ENCODE results near the gene ADAMTS13. TPM values are rescaled to one million over a fixed set of nuclear protein-coding genes. Genes with fewer than 3 reads are reported as not detected.

ADAMTS13 gene
- total RNA-seq, 2 donors from 2014 or later: 2.6 to 5.4 TPM

- no peak for ATAC-seq
- Mint-ChIP-seq H3K36me3 (no peaks in the 10 kb centered on the region), H3K27ac (no peak overlapping the region), H3K9me3 (no peaks in the 10 kb centered on the region)
- DNase-seq (ENCODE audit: low spot score in 2 of 2): no peak
These were observed 33.8 kb downstream of the ADAMTS13 start for GRCh38 chr9:133455936-133456335.

GRCh38 chr9:133456409-133456808 is 34.2 kb downstream of the ADAMTS13 start:
- H3K27ac Mint-ChIP-seq: no peak overlapping the region
- no peak for ATAC-seq

GRCh38 chr9:133457233-133457632 is 35.1 kb downstream of the ADAMTS13 start:
- H3K9me3 Mint-ChIP-seq: no peaks in the 10 kb centered on the region

More at GRCh38 chr9:133456409-133456808, 34.2 kb downstream of the ADAMTS13 start:
- no peaks in the 10 kb centered on the region for H3K36me3 Mint-ChIP-seq
- no peak for DNase-seq (ENCODE audit: low spot score in 2 of 2)
- no peaks in the 10 kb centered on the region for H3K9me3 Mint-ChIP-seq

GRCh38 chr9:133457748-133458147 is 35.6 kb downstream of the ADAMTS13 start:
- Mint-ChIP-seq H3K27ac (no peak overlapping the region), H3K9me3 (no peaks in the 10 kb centered on the region), H3K36me3 (no peaks in the 10 kb centered on the region)
- DNase-seq (ENCODE audit: low spot score in 2 of 2) (no peak), ATAC-seq (no peak)

More at GRCh38 chr9:133457233-133457632, 35.1 kb downstream of the ADAMTS13 start:
- Mint-ChIP-seq H3K36me3 (no peaks in the 10 kb centered on the region), H3K27ac (no peak overlapping the region)
- ATAC-seq (no peak), DNase-seq (ENCODE audit: low spot score in 2 of 2) (no peak)

GRCh38 chr9:133458643-133459312 is 36.6 kb downstream of the ADAMTS13 start:
- no peaks in the 10 kb centered on the region for H3K36me3 Mint-ChIP-seq
- ATAC-seq (no peak), DNase-seq (ENCODE audit: low spot score in 2 of 2) (no peak)
- no peaks in the 10 kb centered on the region for H3K9me3 Mint-ChIP-seq
- H3K27ac Mint-ChIP-seq: no peak overlapping the region

GRCh38 chr9:133459476-133460404 is 37.6 kb downstream of the ADAMTS13 start, which contains the start of gene CACFD1:
Gene CACFD1 (plus strand): TSS chr9:133459978. CDS start chr9:133460067, 89 bp downstream.
- H3K36me3 Mint-ChIP-seq: no peaks in the 10 kb centered on the region
- H3K27ac Mint-ChIP-seq: peak within 1 kb of the TSS; percentile 44 to 85
- DNase-seq (ENCODE audit: low spot score in 2 of 2) (peak; percentile 88), ATAC-seq (peak; percentile 87 to 89)
- H3K9me3 Mint-ChIP-seq: no peaks in the 10 kb centered on the region

- Mint-ChIP-seq H3K9me3 (no peaks in the 10 kb centered on the region), H3K27ac (peak overlapping the region in 1 of 2 donors; percentile 85), H3K36me3 (no peaks in the 10 kb centered on the region)
- DNase-seq (ENCODE audit: low spot score in 2 of 2) (no peak), ATAC-seq (no peak)
These were observed 38.4 kb downstream of the ADAMTS13 start for GRCh38 chr9:133460405-133461175.

GRCh38 chr9:133461975-133462374 is 39.8 kb downstream of the ADAMTS13 start:
- Mint-ChIP-seq H3K27ac (peak overlapping the region in 1 of 2 donors; percentile 38), H3K36me3 (no peaks in the 10 kb centered on the region), H3K9me3 (no peaks in the 10 kb centered on the region)
- no peak for ATAC-seq
- DNase-seq (ENCODE audit: low spot score in 2 of 2): no peak

GRCh38 chr9:133463234-133463863 is 41.2 kb downstream of the ADAMTS13 start:
- ATAC-seq (no peak), DNase-seq (ENCODE audit: low spot score in 2 of 2) (no peak)
- Mint-ChIP-seq H3K9me3 (no peaks in the 10 kb centered on the region), H3K36me3 (no peaks in the 10 kb centered on the region), H3K27ac (no peak overlapping the region)

- no peaks in the 10 kb centered on the region for H3K36me3 Mint-ChIP-seq
- no peaks in the 10 kb centered on the region for H3K9me3 Mint-ChIP-seq
- DNase-seq (ENCODE audit: low spot score in 2 of 2) (no peak), ATAC-seq (no peak)
- H3K27ac Mint-ChIP-seq: no peak overlapping the region
These were observed 41.9 kb downstream of the ADAMTS13 start for GRCh38 chr9:133463864-133464615.

- Mint-ChIP-seq H3K27ac (no peak overlapping the region), H3K36me3 (no peaks in the 10 kb centered on the region), H3K9me3 (no peaks in the 10 kb centered on the region)
- ATAC-seq (no peak), DNase-seq (ENCODE audit: low spot score in 2 of 2) (no peak)
These were observed 42.5 kb downstream of the ADAMTS13 start for GRCh38 chr9:133464638-133465037.

- Mint-ChIP-seq H3K27ac (no peak overlapping the region), H3K36me3 (no peaks in the 10 kb centered on the region), H3K9me3 (no peaks in the 10 kb centered on the region)
- DNase-seq (ENCODE audit: low spot score in 2 of 2): no peak
- ATAC-seq: no peak
These were observed 43.8 kb downstream of the ADAMTS13 start for GRCh38 chr9:133465984-133466383.

GRCh38 chr9:133467101-133467500 is 44.9 kb downstream of the ADAMTS13 start:
- Mint-ChIP-seq H3K36me3 (no peaks in the 10 kb centered on the region), H3K9me3 (no peaks in the 10 kb centered on the region), H3K27ac (no peak overlapping the region)
- no peak for ATAC-seq
- DNase-seq (ENCODE audit: low spot score in 2 of 2): no peak

- no peak overlapping the region for H3K27ac Mint-ChIP-seq
- H3K36me3 Mint-ChIP-seq: no peaks in the 10 kb centered on the region
- ATAC-seq (no peak), DNase-seq (ENCODE audit: low spot score in 2 of 2) (no peak)
- no peaks in the 10 kb centered on the region for H3K9me3 Mint-ChIP-seq
These were observed 46.2 kb downstream of the ADAMTS13 start for GRCh38 chr9:133468374-133468773.

- DNase-seq (ENCODE audit: low spot score in 2 of 2) (no peak), ATAC-seq (no peak)
- Mint-ChIP-seq H3K27ac (no peak overlapping the region), H3K9me3 (no peaks in the 10 kb centered on the region), H3K36me3 (no peaks in the 10 kb centered on the region)
These were observed 46.7 kb downstream of the ADAMTS13 start for GRCh38 chr9:133468777-133469421.

All from activated naive CD4-positive, alpha-beta T cell treated with anti-CD3 and anti-CD28 coated beads, Interleukin-2, amount 50 U/mL, for 72 hours (primary cell).